ENCODE measurements around the gene SLC13A3. TPM values are rescaled to one million over a fixed set of nuclear protein-coding genes. Genes with fewer than 3 reads are reported as not detected.

SLC13A3 gene
- total RNA-seq, 4 donors from 2014 or later: 1.1 to 8.9 (median 4.2) TPM

DNA sequence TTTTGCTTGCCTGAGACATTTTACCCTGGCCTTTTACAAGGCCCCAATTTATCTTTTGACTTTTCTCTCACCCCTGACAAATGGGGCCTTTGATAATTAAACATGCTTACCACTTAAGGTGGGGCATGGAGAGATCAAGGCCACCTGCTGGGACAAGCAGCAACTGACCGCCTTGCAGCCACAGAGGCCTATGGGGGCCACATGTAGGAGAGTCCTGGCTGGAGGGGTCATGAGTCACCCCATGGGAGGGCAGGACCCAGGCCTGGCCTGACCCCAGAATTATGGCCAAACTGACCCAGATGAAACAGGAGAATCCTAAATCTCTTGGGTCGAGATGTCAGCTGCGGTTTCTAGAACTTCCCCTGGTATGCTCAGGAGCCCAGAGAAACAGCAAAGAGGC, 92.3 kb downstream of the SLC13A3 start:
- TF ChIP-seq POLR2A (IDR thresholded peaks at IDR 0.05): no peak
- TF ChIP-seq CTCF (IDR thresholded peaks at IDR 0.05): no peak
- TF ChIP-seq POLR2AphosphoS5 (IDR thresholded peaks at IDR 0.05): no peak
- TF ChIP-seq EP300 (IDR thresholded peaks at IDR 0.05): no peak
- H3K9me3 ChIP-seq: no peaks in the 10 kb centered on the region
- no peak overlapping the region for H3K4me3 ChIP-seq
- H3K36me3 ChIP-seq: no peaks in the 10 kb centered on the region
- WGBS: 96% methylated on average over 3 of the region's 3 CpGs
- no peak overlapping the region for H3K27ac ChIP-seq
- H3K27me3 ChIP-seq: no peaks in the 10 kb centered on the region
- DNase-seq (ENCODE audit: low spot score in 2 of 2): no peak
- peaks cover 8% of the 10 kb centered on the region for H3K4me1 ChIP-seq

GRCh38 chr20:46558511-46558959, 92.7 kb downstream of the SLC13A3 start:
- no peaks in the 10 kb centered on the region for H3K27me3 ChIP-seq
- no peak overlapping the region for H3K4me3 ChIP-seq
- DNase-seq (ENCODE audit: low spot score in 2 of 2): peak in 1 of 2 donors; percentile 71
- no peak for TF ChIP-seq POLR2AphosphoS5 (IDR thresholded peaks at IDR 0.05)
- TF ChIP-seq POLR2A (IDR thresholded peaks at IDR 0.05): no peak
- no peak for TF ChIP-seq EP300 (IDR thresholded peaks at IDR 0.05)
- TF ChIP-seq CTCF (IDR thresholded peaks at IDR 0.05): no peak
- 37% methylated on average over 5 of the region's 5 CpGs for WGBS
- no peaks in the 10 kb centered on the region for H3K9me3 ChIP-seq
- H3K27ac ChIP-seq: no peak overlapping the region
- H3K36me3 ChIP-seq: no peaks in the 10 kb centered on the region
- H3K4me1 ChIP-seq: peaks cover 8% of the 10 kb centered on the region

DNA sequence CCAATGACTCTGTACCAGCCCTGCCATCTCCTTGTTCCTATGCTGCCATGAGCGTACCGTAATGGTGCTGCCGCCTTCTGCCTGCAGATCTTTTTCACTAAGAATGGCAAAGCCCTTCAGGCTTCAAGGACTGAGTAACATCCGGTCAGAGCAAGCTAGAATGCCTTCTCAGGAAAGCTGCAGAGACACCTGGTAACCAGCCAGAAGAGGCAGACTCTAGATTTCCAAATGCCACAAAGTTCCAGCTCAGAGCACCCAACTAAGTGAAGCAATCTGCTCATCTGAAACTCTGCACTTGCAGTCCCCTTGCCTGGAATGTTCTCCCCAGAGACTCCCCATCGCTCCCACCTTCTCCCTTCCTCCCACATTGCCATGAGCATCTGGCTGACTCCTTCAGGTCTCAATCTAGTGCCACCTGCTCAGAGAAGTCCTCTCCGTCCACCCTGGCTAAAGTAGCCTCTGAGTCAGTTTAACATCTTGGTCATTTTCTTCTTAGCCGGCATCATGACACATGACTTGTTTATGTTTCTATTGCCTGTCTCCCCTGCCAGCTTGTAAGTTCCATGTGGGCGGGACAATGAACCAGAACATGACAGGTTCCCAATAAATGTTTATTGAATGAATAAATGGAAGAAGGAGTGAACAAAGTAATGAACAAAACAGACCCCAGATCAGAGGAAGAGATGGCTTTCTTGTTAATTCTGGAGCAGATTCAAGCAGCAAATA, 93.9 kb downstream of the SLC13A3 start:
- H3K27me3 ChIP-seq: no peaks in the 10 kb centered on the region
- H3K4me1 ChIP-seq: no peaks in the 10 kb centered on the region
- H3K9me3 ChIP-seq: no peaks in the 10 kb centered on the region
- WGBS: 62% methylated on average over 8 of the region's 8 CpGs
- no peak overlapping the region for H3K27ac ChIP-seq
- no peak for DNase-seq (ENCODE audit: low spot score in 2 of 2)
- H3K36me3 ChIP-seq: no peaks in the 10 kb centered on the region
- no peak for TF ChIP-seq POLR2AphosphoS5 (IDR thresholded peaks at IDR 0.05)
- no peak for TF ChIP-seq EP300 (IDR thresholded peaks at IDR 0.05)
- TF ChIP-seq CTCF (IDR thresholded peaks at IDR 0.05): no peak
- TF ChIP-seq POLR2A (IDR thresholded peaks at IDR 0.05): no peak
- no peak overlapping the region for H3K4me3 ChIP-seq

- 92% methylated on average over 4 of the region's 4 CpGs for WGBS
- Histone ChIP-seq H3K4me3 (no peak overlapping the region), H3K27ac (no peak overlapping the region), H3K4me1 (no peaks in the 10 kb centered on the region), H3K36me3 (no peaks in the 10 kb centered on the region), H3K27me3 (peaks cover 5% of the 10 kb centered on the region), H3K9me3 (no peaks in the 10 kb centered on the region)
- no peak for TF ChIP-seq CTCF (IDR thresholded peaks at IDR 0.05)
- no peak for DNase-seq (ENCODE audit: low spot score in 2 of 2)
These were observed 95.8 kb downstream of the SLC13A3 start for GRCh38 chr20:46555370-46555956.

DNA sequence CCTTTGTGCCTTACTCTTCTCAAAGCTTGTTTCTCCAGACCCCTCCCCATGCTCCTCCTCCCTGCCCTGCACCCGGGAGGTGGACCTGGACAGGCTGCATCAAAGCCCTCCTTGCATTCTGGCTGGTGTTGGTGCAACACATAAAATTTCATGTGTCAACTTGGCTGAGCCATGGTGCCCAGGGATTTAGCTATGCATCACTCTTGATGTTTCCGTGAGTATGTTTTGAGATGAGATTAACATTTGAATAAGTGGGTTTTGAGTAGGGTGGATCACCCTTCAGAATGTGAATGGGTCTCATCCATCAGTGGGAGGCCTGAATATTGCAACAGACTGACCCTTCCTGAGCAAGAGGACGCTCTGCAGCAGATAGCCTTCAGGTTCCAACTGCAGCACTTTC, 96.4 kb downstream of the SLC13A3 start:
- TF ChIP-seq CTCF (IDR thresholded peaks at IDR 0.05) (no peak), EP300 (IDR thresholded peaks at IDR 0.05) (no peak), POLR2A (IDR thresholded peaks at IDR 0.05) (no peak), POLR2AphosphoS5 (IDR thresholded peaks at IDR 0.05) (no peak)
- no peak overlapping the region for H3K4me3 ChIP-seq
- no peak overlapping the region for H3K27ac ChIP-seq
- WGBS: 71% methylated on average over 3 of the region's 3 CpGs
- no peaks in the 10 kb centered on the region for H3K4me1 ChIP-seq
- H3K9me3 ChIP-seq: no peaks in the 10 kb centered on the region
- DNase-seq (ENCODE audit: low spot score in 2 of 2): no peak
- no peaks in the 10 kb centered on the region for H3K36me3 ChIP-seq
- peaks cover 5% of the 10 kb centered on the region for H3K27me3 ChIP-seq

Data from suprapubic skin (tissue), 4 donors.